Measurements from ENCODE around the gene NPAS2. TPM values are rescaled to one million over a fixed set of nuclear protein-coding genes. Genes with fewer than 3 reads are reported as not detected.

The NPAS2 gene
- total RNA-seq, 5 donors from 2014 or later (not counting 1 experiment from before 2014, with no cell fraction given), result 3.5 to 9.5 (median 4.4) TPM

DNA sequence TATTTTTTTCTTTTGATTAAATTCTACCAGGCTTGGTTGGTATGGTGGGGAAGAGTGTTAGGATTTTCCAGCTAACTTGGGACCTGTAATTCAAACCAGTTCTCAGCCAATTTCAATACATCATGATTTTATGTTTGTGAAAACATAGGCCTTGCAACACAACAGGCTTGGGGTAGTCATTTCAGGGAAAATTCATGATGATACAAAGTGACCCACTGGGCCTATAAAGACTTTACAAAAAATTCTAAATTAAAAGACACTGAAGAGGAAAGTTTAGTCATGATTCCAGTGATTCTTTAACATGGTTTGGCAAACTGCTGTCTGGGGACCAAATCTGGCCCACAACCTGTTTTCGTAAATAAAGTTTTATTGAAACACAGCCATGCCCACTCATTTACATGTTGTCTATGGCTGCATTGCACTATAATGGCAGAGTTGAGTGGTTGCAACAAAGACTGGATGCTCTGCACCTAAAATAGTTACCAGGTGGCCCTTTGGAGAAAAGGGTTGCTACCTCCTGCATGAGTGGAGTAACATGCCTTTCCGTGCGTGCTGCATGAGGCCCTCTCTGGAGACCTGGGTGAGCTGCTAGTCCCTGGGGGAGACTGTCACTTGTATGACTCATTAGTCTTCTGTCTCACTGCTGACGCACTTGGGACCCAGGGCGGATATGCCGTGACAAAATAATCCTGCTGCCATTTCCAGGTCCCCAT, 73.6 kb downstream of the NPAS2 start:
- Mint-ChIP-seq H3K27me3 (no peaks in the 10 kb centered on the region), H3K9me3 (no peaks in the 10 kb centered on the region), H3K4me3 (no peak overlapping the region), H3K4me1 (no peaks in the 10 kb centered on the region), H3K27ac (no peak overlapping the region), H3K36me3 (peaks cover 6% of the 10 kb centered on the region)
- no peaks in the 10 kb centered on the region for H3K4me1 ChIP-seq (ENCODE audit: control insufficient read depth in 1 of 2, extremely low read depth in 1 of 2, insufficient read depth in 2 of 2, low read length in 2 of 2)
- DNase-seq (no peak), ATAC-seq (replicated peaks in 1 of 4) (no peak)
- H3K27me3 ChIP-seq (replicated peaks in 1 of 2; ENCODE audit: control insufficient read depth in 2 of 2, extremely low read depth in 1 of 2, insufficient read depth in 2 of 2, low read length in 1 of 2), result peaks cover 0 to 3% of the 10 kb centered on the region in 2 experiments
- H3K27ac ChIP-seq (ENCODE audit: low read length), result no peak overlapping the region
- H3K4me3 ChIP-seq (ENCODE audit: control insufficient read depth in 1 of 2, extremely low read depth in 1 of 2, low read length in 1 of 2), result no peak overlapping the region
- H3K36me3 ChIP-seq (ENCODE audit: control insufficient read depth in 2 of 2, extremely low read depth in 1 of 2, insufficient read depth in 1 of 2, low read length in 1 of 2), result no peaks in the 10 kb centered on the region
- ChIA-PET CTCF (no interaction called here), POLR2A (no interaction called here)
- 98% methylated on average over 5 of the region's 6 CpGs for WGBS (ENCODE audit: insufficient coverage)
- no peaks in the 10 kb centered on the region for H3K9me3 ChIP-seq

GRCh38 chr2:100894105-100894795, 74.3 kb downstream of the NPAS2 start:
- Mint-ChIP-seq H3K9me3 (no peaks in the 10 kb centered on the region), H3K4me1 (no peaks in the 10 kb centered on the region), H3K36me3 (peaks cover 6% of the 10 kb centered on the region), H3K4me3 (no peak overlapping the region), H3K27me3 (no peaks in the 10 kb centered on the region), H3K27ac (no peak overlapping the region)
- DNase-seq, result no peak
- 87% methylated on average over 3 of the region's 5 CpGs for WGBS (ENCODE audit: insufficient coverage)
- H3K36me3 ChIP-seq (ENCODE audit: control insufficient read depth in 2 of 2, extremely low read depth in 1 of 2, insufficient read depth in 1 of 2, low read length in 1 of 2), result no peaks in the 10 kb centered on the region
- no peak overlapping the region for H3K4me3 ChIP-seq (ENCODE audit: control insufficient read depth in 1 of 2, extremely low read depth in 1 of 2, low read length in 1 of 2)
- H3K4me1 ChIP-seq (ENCODE audit: control insufficient read depth in 1 of 2, extremely low read depth in 1 of 2, insufficient read depth in 2 of 2, low read length in 2 of 2), result no peaks in the 10 kb centered on the region
- ATAC-seq (replicated peaks in 1 of 4), result no peak
- peaks cover 0 to 3% of the 10 kb centered on the region in 2 experiments for H3K27me3 ChIP-seq (replicated peaks in 1 of 2; ENCODE audit: control insufficient read depth in 2 of 2, extremely low read depth in 1 of 2, insufficient read depth in 2 of 2, low read length in 1 of 2)
- no peak overlapping the region for H3K27ac ChIP-seq (ENCODE audit: low read length)
- no peaks in the 10 kb centered on the region for H3K9me3 ChIP-seq
- ChIA-PET POLR2A (interaction anchor here in 1 of 2 donors (0.6 kb wide), 1 partner anchor 48 kb away, joined by 3 read pairs; no protein-coding TSS in a partner anchor), CTCF (no interaction called here)

GRCh38 chr2:100894796-100895156, 74.8 kb downstream of the NPAS2 start:
- Mint-ChIP-seq H3K9me3 (no peaks in the 10 kb centered on the region), H3K27me3 (no peaks in the 10 kb centered on the region), H3K4me3 (no peak overlapping the region), H3K27ac (no peak overlapping the region), H3K4me1 (no peaks in the 10 kb centered on the region), H3K36me3 (peaks cover 6% of the 10 kb centered on the region)
- ChIA-PET POLR2A (interaction anchor here in 1 of 2 donors (0.6 kb wide), 1 partner anchor 48 kb away, joined by 3 read pairs; no protein-coding TSS in a partner anchor), CTCF (no interaction called here)
- H3K27me3 ChIP-seq (replicated peaks in 1 of 2; ENCODE audit: control insufficient read depth in 2 of 2, extremely low read depth in 1 of 2, insufficient read depth in 2 of 2, low read length in 1 of 2), result peaks cover 0 to 3% of the 10 kb centered on the region in 2 experiments
- no peaks in the 10 kb centered on the region for H3K4me1 ChIP-seq (ENCODE audit: control insufficient read depth in 1 of 2, extremely low read depth in 1 of 2, insufficient read depth in 2 of 2, low read length in 2 of 2)
- no peak for ATAC-seq (replicated peaks in 1 of 4)
- no peak for DNase-seq
- H3K9me3 ChIP-seq, result no peaks in the 10 kb centered on the region
- 93% methylated on average over 1 of the region's 4 CpGs for WGBS (ENCODE audit: insufficient coverage)
- H3K4me3 ChIP-seq (ENCODE audit: control insufficient read depth in 1 of 2, extremely low read depth in 1 of 2, low read length in 1 of 2), result no peak overlapping the region
- H3K27ac ChIP-seq (ENCODE audit: low read length), result no peak overlapping the region
- H3K36me3 ChIP-seq (ENCODE audit: control insufficient read depth in 2 of 2, extremely low read depth in 1 of 2, insufficient read depth in 1 of 2, low read length in 1 of 2), result no peaks in the 10 kb centered on the region

DNA sequence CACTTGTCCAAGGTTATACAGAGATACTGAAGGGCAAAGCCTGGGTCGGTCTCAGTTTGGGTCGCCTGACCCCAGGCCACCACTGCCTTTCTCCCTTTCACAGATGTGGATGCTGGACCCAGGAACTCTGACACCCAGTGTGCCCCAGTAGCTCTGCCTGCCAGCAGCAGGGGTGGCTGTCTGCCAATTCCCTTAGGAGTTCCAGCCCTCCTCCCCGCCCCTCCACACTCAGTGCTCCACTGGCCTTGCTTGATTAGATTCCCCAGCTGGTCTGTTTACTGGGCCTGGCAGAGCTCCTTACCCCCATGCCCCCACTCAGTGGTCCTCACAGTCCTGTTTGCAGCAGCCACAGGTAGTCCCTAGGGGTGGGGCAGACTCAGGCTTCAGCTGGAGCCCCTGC, 75.5 kb downstream of the NPAS2 start:
- H3K27me3 Mint-ChIP-seq, result no peaks in the 10 kb centered on the region

GRCh38 chr2:100895934-100896685, 76.2 kb downstream of the NPAS2 start:
- Histone ChIP-seq H3K4me3 (ENCODE audit: control insufficient read depth in 1 of 2, extremely low read depth in 1 of 2, low read length in 1 of 2) (no peak overlapping the region), H3K27me3 (replicated peaks in 1 of 2; ENCODE audit: control insufficient read depth in 2 of 2, extremely low read depth in 1 of 2, insufficient read depth in 2 of 2, low read length in 1 of 2) (no peaks in the 10 kb centered on the region), H3K4me1 (ENCODE audit: control insufficient read depth in 1 of 2, extremely low read depth in 1 of 2, insufficient read depth in 2 of 2, low read length in 2 of 2) (no peaks in the 10 kb centered on the region), H3K9me3 (no peaks in the 10 kb centered on the region), H3K36me3 (ENCODE audit: control insufficient read depth in 2 of 2, extremely low read depth in 1 of 2, insufficient read depth in 1 of 2, low read length in 1 of 2) (no peaks in the 10 kb centered on the region), H3K27ac (ENCODE audit: low read length) (no peak overlapping the region)
- CTCF ChIA-PET, result no interaction called here
- WGBS (ENCODE audit: insufficient coverage), result no CpG with 5 or more reads among the region's 3 CpGs
- no peaks in the 10 kb centered on the region for H3K27me3 Mint-ChIP-seq
- peaks cover 0 to 4% (median 0%) of the 10 kb centered on the region in 3 donors for H3K9me3 Mint-ChIP-seq
- no peak overlapping the region for H3K27ac Mint-ChIP-seq
- no peaks in the 10 kb centered on the region for H3K4me1 Mint-ChIP-seq
- no peak overlapping the region for H3K4me3 Mint-ChIP-seq
- ATAC-seq (replicated peaks in 1 of 4) (no peak), DNase-seq (no peak)
- POLR2A ChIA-PET, result no interaction called here
- H3K36me3 Mint-ChIP-seq, result peaks cover 6% of the 10 kb centered on the region

More for the DNA sequence above, 75.5 kb downstream of the NPAS2 start:
- WGBS (ENCODE audit: insufficient coverage), result 97% methylated on average over 3 of the region's 3 CpGs
- H3K27ac Mint-ChIP-seq, result no peak overlapping the region
- ChIA-PET POLR2A (no interaction called here), CTCF (no interaction called here)
- H3K9me3 Mint-ChIP-seq, result peaks cover 0 to 3% (median 0%) of the 10 kb centered on the region in 3 donors
- no peak for DNase-seq
- no peak for ATAC-seq (replicated peaks in 1 of 4)
- Histone ChIP-seq H3K9me3 (no peaks in the 10 kb centered on the region), H3K27ac (ENCODE audit: low read length) (no peak overlapping the region), H3K27me3 (replicated peaks in 1 of 2; ENCODE audit: control insufficient read depth in 2 of 2, extremely low read depth in 1 of 2, insufficient read depth in 2 of 2, low read length in 1 of 2) (no peaks in the 10 kb centered on the region), H3K4me3 (ENCODE audit: control insufficient read depth in 1 of 2, extremely low read depth in 1 of 2, low read length in 1 of 2) (no peak overlapping the region), H3K36me3 (ENCODE audit: control insufficient read depth in 2 of 2, extremely low read depth in 1 of 2, insufficient read depth in 1 of 2, low read length in 1 of 2) (no peaks in the 10 kb centered on the region), H3K4me1 (ENCODE audit: control insufficient read depth in 1 of 2, extremely low read depth in 1 of 2, insufficient read depth in 2 of 2, low read length in 2 of 2) (no peaks in the 10 kb centered on the region)
- no peak overlapping the region for H3K4me3 Mint-ChIP-seq
- peaks cover 6% of the 10 kb centered on the region for H3K36me3 Mint-ChIP-seq
- no peaks in the 10 kb centered on the region for H3K4me1 Mint-ChIP-seq

GRCh38 chr2:100898035-100898665, 78.2 kb downstream of the NPAS2 start:
- H3K9me3 Mint-ChIP-seq, result peaks cover 0 to 4% (median 0%) of the 10 kb centered on the region in 3 donors
- no peak overlapping the region for H3K4me3 ChIP-seq (ENCODE audit: control insufficient read depth in 1 of 2, extremely low read depth in 1 of 2, low read length in 1 of 2)
- peaks cover 8 to 12% of the 10 kb centered on the region in 2 donors for H3K27me3 Mint-ChIP-seq
- H3K4me3 Mint-ChIP-seq, result no peak overlapping the region
- no peaks in the 10 kb centered on the region for H3K36me3 Mint-ChIP-seq
- ATAC-seq (replicated peaks in 1 of 4), result no peak
- 86% methylated on average over 1 of the region's 8 CpGs for WGBS (ENCODE audit: insufficient coverage)
- no peaks in the 10 kb centered on the region for H3K4me1 ChIP-seq (ENCODE audit: control insufficient read depth in 1 of 2, extremely low read depth in 1 of 2, insufficient read depth in 2 of 2, low read length in 2 of 2)
- H3K27me3 ChIP-seq (replicated peaks in 1 of 2; ENCODE audit: control insufficient read depth in 2 of 2, extremely low read depth in 1 of 2, insufficient read depth in 2 of 2, low read length in 1 of 2), result no peaks in the 10 kb centered on the region
- ChIA-PET CTCF (no interaction called here), POLR2A (interaction anchor here in 1 of 2 donors (0.6 kb wide), 1 partner anchor 9 kb away, joined by 3 read pairs; no protein-coding TSS in a partner anchor)
- H3K9me3 ChIP-seq, result no peaks in the 10 kb centered on the region
- H3K27ac ChIP-seq (ENCODE audit: low read length), result no peak overlapping the region
- H3K4me1 Mint-ChIP-seq, result peaks cover 0 to 9% (median 0%) of the 10 kb centered on the region in 3 donors
- no peak for DNase-seq
- H3K27ac Mint-ChIP-seq, result no peak overlapping the region
- H3K36me3 ChIP-seq (ENCODE audit: control insufficient read depth in 2 of 2, extremely low read depth in 1 of 2, insufficient read depth in 1 of 2, low read length in 1 of 2), result no peaks in the 10 kb centered on the region

Measured in T-cell (primary cell).